Mucosa of gallbladder (tissue), 1 donor: ENCODE results near the gene CCDC197. TPM values are rescaled to one million over a fixed set of nuclear protein-coding genes. Genes with fewer than 3 reads are reported as not detected.

Source experiments
- DNase-seq: peaks from one replicate; pipeline ENCODE4 v3.0.0-alpha.2; 2020; ENCODE audit warnings: low spot score
- total RNA-seq: library from RNA; stranded (reverse); gene quantifications from one replicate; pipeline ENCODE4 v1.2.1, GENCODE V29; 2021
- donor health status: DM: no; HTN: no; CAD: no.

Gene CCDC197
- total RNA-seq = not detected

GRCh38 chr14:93997082-93997481 lies at the start of gene CCDC197:
TSS of gene CCDC197 (plus strand) at chr14:93997301. CDS start at chr14:93998132, 831 bp downstream.
- DNase-seq = no peak

GRCh38 chr14:93949511-93950075 lies 47.5 kb upstream of the CCDC197 start:
- no peak for DNase-seq

GRCh38 chr14:93950948-93951634 lies 46.0 kb upstream of the CCDC197 start:
- DNase-seq = no peak

DNA sequence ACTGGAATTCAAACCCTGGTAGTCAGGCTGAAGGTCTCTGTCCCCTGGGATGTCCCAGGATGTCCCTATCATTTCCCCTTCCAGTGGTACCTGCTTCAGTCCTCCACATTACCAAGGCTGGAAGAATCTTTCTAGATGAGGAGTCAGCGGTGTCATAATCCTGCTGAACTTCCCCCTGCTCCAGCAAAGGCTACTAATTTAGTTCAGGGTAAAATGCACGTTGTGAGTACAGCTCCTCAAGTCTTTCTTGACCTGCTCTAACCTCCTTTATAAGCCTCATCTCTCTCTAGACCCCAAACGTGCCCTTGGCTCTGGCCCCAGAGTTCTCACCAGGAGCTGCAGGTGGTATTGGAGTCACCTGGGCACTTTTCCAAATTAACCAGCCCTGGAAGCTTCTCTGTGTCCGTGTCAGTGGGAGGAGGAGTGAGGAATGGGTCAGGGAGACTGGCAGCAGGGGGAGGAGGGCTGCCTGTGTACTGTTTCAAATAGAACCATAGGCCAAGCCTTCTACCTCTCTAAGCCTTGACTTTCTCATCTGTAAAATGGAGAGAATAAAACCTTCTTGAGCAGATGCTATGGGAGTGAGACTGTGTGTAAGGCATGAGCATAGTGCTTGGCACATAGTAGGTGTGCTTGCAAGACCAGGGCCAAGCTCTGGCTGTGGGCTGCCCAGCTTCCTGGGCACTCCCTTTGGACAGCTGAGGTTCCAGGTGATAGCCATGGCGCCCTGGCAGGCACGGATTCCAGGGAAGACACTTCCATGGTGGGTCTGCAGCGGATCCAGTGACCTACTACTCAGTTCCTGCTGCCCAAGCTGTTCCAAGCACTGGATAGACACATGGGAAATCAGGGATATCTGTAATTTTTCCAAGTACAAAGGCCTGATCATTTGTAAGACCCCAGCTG lies 45.2 kb upstream of the CCDC197 start:
- DNase-seq = no peak

DNA sequence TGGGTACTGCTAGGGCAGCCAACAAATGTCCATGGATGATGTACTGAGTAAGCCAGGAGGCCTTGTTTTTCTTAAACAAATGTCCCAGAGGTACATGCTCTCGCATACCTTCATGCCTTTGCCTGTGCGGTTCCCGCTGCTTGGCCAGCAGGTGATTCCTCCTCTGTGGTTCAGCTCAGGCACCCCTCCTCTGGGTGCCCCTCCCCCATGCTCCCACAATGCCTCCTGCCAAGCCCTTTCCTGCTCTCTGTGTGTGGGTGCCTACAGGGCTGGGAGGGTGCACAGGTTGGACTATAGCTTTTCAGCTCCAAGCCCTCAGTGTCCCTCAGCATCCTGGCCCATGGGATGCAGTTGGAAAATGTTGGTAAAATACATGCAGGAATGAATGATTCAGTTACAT lies 44.3 kb upstream of the CCDC197 start:
- no peak for DNase-seq

- DNase-seq = no peak
These were observed 43.8 kb upstream of the CCDC197 start for GRCh38 chr14:93953263-93953662.

DNA sequence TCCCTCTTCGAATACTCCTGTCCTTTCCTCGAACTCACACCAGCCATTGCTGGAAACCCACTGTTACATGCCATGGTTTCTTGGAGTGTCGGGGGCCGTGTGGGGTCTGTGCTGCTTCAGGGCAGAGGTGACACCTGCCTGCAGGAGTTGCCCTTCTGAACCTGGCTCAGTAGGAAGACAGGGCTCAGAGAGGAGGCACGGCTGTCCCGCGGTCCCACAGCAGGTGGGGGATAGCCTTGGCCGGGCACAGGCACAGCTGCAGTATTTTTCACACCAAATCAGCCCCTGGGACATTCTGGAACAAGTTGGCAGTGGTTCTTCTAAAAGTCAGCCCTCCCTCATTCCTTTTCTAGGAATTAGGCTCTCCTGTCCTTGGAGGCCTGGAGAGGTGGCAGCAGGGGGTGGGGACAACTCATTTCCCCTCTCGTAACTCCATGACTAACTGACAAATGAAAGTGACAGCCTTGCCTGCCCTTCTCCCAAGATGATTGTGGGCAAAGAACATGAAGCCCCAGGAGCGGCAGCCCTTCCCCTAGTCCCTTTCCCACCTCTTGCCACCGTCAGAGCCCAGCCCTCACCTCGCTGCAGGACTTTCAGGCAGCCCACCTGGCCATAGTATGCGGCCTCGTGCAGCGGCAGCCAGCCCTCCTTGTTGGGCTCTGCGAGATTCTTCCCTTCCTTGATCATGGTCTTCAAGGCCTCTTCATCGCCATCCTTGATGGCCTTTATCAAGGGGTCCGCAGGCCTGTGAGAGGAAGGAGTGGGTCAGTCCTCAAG lies 43.2 kb upstream of the CCDC197 start:
- DNase-seq = no peak

GRCh38 chr14:93954516-93954830 lies 42.6 kb upstream of the CCDC197 start:
- no peak for DNase-seq

- DNase-seq = peak; percentile 31
These were observed 41.9 kb upstream of the CCDC197 start for GRCh38 chr14:93954900-93955849.

- no peak for DNase-seq
These were observed 41.1 kb upstream of the CCDC197 start for GRCh38 chr14:93955850-93956481.

- DNase-seq = no peak
These were observed 40.4 kb upstream of the CCDC197 start for GRCh38 chr14:93956514-93957332.

- DNase-seq = no peak
These were observed 39.8 kb upstream of the CCDC197 start for GRCh38 chr14:93957333-93957710.

DNA sequence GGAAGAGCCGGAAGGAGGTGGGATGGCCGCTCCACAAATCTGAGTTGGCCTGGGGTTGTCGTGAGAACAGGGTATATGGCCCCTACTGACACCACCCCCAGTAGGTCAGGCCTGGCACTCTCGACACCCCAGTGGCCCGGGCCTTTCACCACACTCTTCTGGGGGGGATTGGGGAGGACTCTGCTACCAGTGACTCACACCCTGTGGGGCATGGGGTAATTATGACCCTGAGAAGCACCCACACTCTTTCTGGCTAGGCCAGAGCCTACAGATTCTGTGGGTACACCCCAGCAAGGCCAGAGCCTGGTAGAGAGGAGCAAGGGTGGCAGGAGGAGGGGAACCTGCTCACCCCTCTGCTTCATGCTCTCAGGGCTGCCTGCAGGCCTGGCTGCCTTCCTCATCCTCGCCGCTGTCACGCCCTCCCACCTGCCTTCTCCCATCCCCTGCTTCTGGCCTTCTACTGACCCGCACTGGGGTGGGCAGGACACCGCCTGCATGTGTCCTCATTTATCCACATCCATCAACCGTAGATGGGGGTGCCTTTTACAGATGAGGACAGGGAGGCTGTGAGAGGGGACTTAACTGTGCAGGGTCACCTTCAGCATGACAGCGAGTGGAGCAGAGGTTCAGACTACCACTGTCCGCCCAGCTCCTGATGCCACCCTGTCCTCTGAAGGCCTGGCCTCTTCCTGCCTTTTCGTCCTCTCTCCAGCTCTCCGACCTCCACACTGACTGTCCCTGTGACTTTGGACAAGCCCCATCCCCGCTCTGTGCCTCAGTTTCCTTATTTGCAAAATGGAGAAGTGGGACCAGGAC lies 39.1 kb upstream of the CCDC197 start:
- DNase-seq = no peak

DNA sequence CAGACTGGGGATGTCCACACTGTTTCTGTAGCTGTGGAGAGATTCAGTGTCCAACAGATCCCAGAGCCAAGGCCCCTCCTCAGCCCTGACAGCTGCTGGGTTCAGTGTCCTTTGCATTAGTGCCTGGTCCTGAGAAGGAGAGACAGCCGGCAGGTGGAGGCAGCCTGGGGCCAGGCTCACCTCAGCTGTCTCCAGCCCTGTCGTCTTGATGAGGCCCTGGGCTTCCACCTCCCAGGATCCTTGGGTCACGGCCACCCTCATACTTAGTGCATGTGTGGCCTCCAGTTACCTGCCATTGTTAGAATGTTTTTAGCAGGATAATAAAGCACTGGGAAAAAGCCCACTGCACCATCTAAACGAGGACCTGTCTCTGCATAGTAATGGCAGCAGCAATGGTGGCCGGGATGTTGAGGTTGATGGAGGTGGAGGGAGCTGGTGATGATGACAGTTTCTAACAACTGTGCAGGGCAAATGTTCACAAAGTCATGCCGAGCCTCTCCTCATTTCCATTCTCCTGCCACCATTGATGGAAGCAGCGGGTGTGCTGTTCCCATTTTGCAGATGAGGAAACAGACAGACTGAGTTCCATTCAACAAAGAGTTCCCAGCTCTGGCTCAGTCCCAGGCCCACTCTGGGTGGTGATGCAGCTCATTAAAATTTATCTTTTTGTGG lies 38.4 kb upstream of the CCDC197 start:
- DNase-seq = no peak

DNA sequence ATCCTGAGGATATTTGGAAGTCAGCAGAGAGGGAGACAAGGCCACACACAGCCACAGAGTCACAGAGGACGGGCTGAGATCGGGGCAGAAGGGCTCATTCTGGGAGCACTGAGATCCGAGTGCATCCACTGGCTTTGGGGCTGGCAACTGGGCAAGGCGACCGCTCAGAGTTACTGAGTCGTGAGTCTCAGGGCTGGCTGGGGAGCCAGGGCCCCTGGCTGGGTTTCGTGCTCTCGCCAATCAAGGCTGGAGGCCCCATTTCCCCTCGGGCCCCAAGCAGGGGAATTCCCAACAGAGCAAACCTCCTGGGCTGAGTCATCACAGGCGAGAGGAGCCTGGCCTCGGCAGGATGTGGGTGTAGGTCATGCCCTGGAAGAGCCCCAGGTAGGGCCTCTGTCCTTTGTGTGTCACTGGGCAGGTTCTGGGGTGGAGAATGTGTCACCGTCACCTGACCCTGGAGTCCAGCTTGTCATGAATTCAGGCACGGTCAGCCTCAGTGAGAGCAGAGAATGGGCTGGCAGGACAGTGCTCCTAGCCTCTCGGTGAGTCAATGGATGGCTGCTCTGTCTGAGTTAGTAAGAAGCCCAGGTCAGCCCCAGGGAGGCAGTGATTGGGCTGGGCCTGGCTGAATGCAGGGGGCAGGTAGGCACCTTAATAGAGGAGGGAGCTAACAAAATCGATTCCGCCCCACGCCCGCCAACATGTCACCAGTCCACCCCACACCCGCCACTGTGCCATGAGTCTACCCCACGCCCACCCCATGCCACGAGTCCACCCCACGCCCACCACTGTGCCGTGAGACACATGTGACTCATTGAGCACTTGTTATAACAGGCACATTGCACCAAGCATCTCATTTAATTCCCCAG lies 37.6 kb upstream of the CCDC197 start:
- DNase-seq = peak; percentile 40

GRCh38 chr14:93960108-93960475 lies 37.0 kb upstream of the CCDC197 start:
- no peak for DNase-seq

- DNase-seq = no peak
These were observed 36.2 kb upstream of the CCDC197 start for GRCh38 chr14:93960774-93961438.
